SK-N-SH (cell line): Measurements from ENCODE around the gene ZC3H10. TPM values are rescaled to one million over a fixed set of nuclear protein-coding genes. Genes with fewer than 3 reads are reported as not detected.

Source experiments
- CTCF ChIA-PET: fragments of 300-600, 350-600 bp; formaldehyde crosslinking; extraction: SDS; loops from one replicate; lab custom pipeline; 2021; lab: Yijun Ruan, JAX
- POLR2A ChIA-PET: fragments of 350-600 bp; sonication (Branson Sonifier 250); formaldehyde crosslinking; extraction: SDS; loops from one replicate; lab custom pipeline; 2020; ENCODE audit warnings: antibody characterized with exemption, inconsistent platforms; lab: Yijun Ruan, JAX
- DNase-seq: peaks from one replicate; pipeline ENCODE4 v3.0.0; 2012
- H2AFZ ChIP-seq: fragments of 200-600 bp; sonication (generic); 2 replicates; pipeline ENCODE4 v1.8.1; 2016; ENCODE audit warnings: antibody characterized with exemption, mild to moderate bottlenecking, low read depth
- H3F3A ChIP-seq: fragments of 200-600 bp; sonication (generic); replicated peaks from 2 replicates; pipeline ENCODE3; 2016; ENCODE audit warnings: antibody characterized with exemption, mild to moderate bottlenecking; ENCODE audit not compliant: insufficient read depth
- H3K27ac ChIP-seq, 2 experiments: fragments of 200-500 bp in 1 of 2; fragments of 200-600 bp in 1 of 2; sonication (Bioruptor generic) in 1 of 2; sonication (generic), shearing (Covaris generic) in 1 of 2; 2 replicates each; pipeline versions ENCODE4 v1.5.1 to v1.6.1; 2014 to 2016; ENCODE audit warnings: low read depth in 2 of 2, inconsistent platforms in 1 of 2, low read length in 1 of 2, mild to moderate bottlenecking in 1 of 2, mixed read lengths in 1 of 2
- H3K27me3 ChIP-seq: fragments of 200-600 bp; sonication (generic), shearing (Covaris generic); 2 replicates; pipeline ENCODE4 v1.6.1; 2016; ENCODE audit warnings: mixed run types; ENCODE audit not compliant: insufficient read depth
- H3K36me3 ChIP-seq, 2 experiments: fragments of 200-500 bp in 1 of 2; fragments of 200-600 bp in 1 of 2; sonication (Bioruptor generic) in 1 of 2; sonication (generic) in 1 of 2; replicated peaks in 1 of 2; 2 replicates each; pipeline versions ENCODE3 to v1.5.1; 2014 to 2016; ENCODE audit warnings: low read length in 1 of 2, mild to moderate bottlenecking in 1 of 2; ENCODE audit not compliant: insufficient read depth in 2 of 2, control insufficient read depth in 1 of 2
- H3K4me1 ChIP-seq, 2 experiments: fragments of 200-500 bp in 1 of 2; fragments of 200-600 bp in 1 of 2; sonication (Bioruptor generic) in 1 of 2; sonication (generic), shearing (Covaris generic) in 1 of 2; 2 replicates each; pipeline versions ENCODE4 v1.5.1 to v1.6.1; 2014 to 2016; ENCODE audit warnings: low read depth in 1 of 2, low read length in 1 of 2, mixed run types in 1 of 2; ENCODE audit not compliant: insufficient read depth in 2 of 2, control insufficient read depth in 1 of 2
- H3K4me2 ChIP-seq: fragments of 200-600 bp; sonication (generic), shearing (Covaris generic); 2 replicates; pipeline ENCODE4 v1.6.1; 2017; ENCODE audit warnings: mixed run types
- H3K4me3 ChIP-seq, 2 experiments: fragments of 200-500 bp in 1 of 2; fragments of 200-600 bp in 1 of 2; sonication (Bioruptor generic) in 1 of 2; sonication (generic), shearing (Covaris generic) in 1 of 2; 2 replicates each; pipeline versions ENCODE4 v1.5.1 to v1.8.1; 2014 to 2016; ENCODE audit warnings: low read depth in 2 of 2, inconsistent platforms in 1 of 2, low read length in 1 of 2, mild to moderate bottlenecking in 1 of 2, mixed read lengths in 1 of 2, moderate library complexity in 1 of 2
- H3K79me2 ChIP-seq: fragments of 200-600 bp; sonication (generic); 2 replicates; pipeline ENCODE4 v1.8.1; 2017; ENCODE audit warnings: mild to moderate bottlenecking; ENCODE audit not compliant: insufficient read depth
- H3K9ac ChIP-seq: fragments of 200-600 bp; sonication (generic); 2 replicates; pipeline ENCODE4 v1.6.1; 2017; ENCODE audit warnings: mixed run types
- H3K9me2 ChIP-seq: fragments of 200-600 bp; sonication (generic); 2 replicates; pipeline ENCODE4 v1.6.1; 2017; ENCODE audit warnings: mixed run types
- H3K9me3 ChIP-seq: fragments of 200-600 bp; sonication (generic); 2 replicates; pipeline ENCODE4 v1.6.1; 2017; ENCODE audit warnings: mixed run types, mild to moderate bottlenecking, moderate library complexity
- H4K20me1 ChIP-seq: fragments of 200-600 bp; sonication (generic); 2 replicates; pipeline ENCODE4 v1.6.1; 2017; ENCODE audit warnings: mild to moderate bottlenecking, mixed run types; ENCODE audit not compliant: insufficient read depth
- CHD2 ChIP-seq: fragments of 150-350 bp; IDR thresholded peaks from 2 replicates; pipeline ENCODE4 v1.6.1; 2018; ENCODE audit warnings: low read length; ENCODE audit not compliant: partially characterized antibody
- ELF1 ChIP-seq: IDR thresholded peaks from 2 replicates; pipeline ENCODE4 v1.4.0; 2012
- EZH2phosphoT487 ChIP-seq: fragments of 200-600 bp; sonication (generic); IDR thresholded peaks from 2 replicates; pipeline ENCODE4 v1.6.1; 2017; ENCODE audit warnings: low read depth, mixed run types, mild to moderate bottlenecking, antibody characterized with exemption, moderate library complexity, borderline replicate concordance
- FOSL2 ChIP-seq: IDR thresholded peaks from 2 replicates; pipeline ENCODE4 v1.4.0; 2012; ENCODE audit warnings: low read depth, mild to moderate bottlenecking, moderate library complexity, borderline replicate concordance
- FOXJ3 ChIP-seq: sonication (generic); formaldehyde crosslinking; IDR thresholded peaks from 2 replicates; pipeline ENCODE4 v1.5.1; 2020; ENCODE audit warnings: mild to moderate bottlenecking, missing genetic modification reagents
- FOXM1 ChIP-seq: IDR thresholded peaks from 2 replicates; pipeline ENCODE4 v1.4.0; 2012; ENCODE audit warnings: low read depth, mild to moderate bottlenecking
- GABPA ChIP-seq: IDR thresholded peaks from 2 replicates; pipeline ENCODE4 v1.4.0; 2012; ENCODE audit warnings: low read depth, mild to moderate bottlenecking
- MEF2A ChIP-seq: IDR thresholded peaks from 2 replicates; pipeline ENCODE4 v1.4.0; 2012; ENCODE audit warnings: low read depth, borderline replicate concordance
- MXI1 ChIP-seq: IDR thresholded peaks from 2 replicates; pipeline ENCODE4 v1.6.1; 2012; ENCODE audit warnings: mild to moderate bottlenecking, low read depth, low read length, improper control_type of control experiment
- RAD21 ChIP-seq: IDR thresholded peaks from 2 replicates; pipeline ENCODE4 v1.6.1; 2012; ENCODE audit warnings: mild to moderate bottlenecking, low read length
- RFX5 ChIP-seq: IDR thresholded peaks from 2 replicates; pipeline ENCODE4 v1.6.1; 2012; ENCODE audit warnings: mild to moderate bottlenecking, improper control_type of control experiment, low read length
- RXRA ChIP-seq: IDR thresholded peaks from 2 replicates; pipeline ENCODE4 v1.4.0; 2012; ENCODE audit warnings: low read depth, mild to moderate bottlenecking, borderline replicate concordance
- SMC3 ChIP-seq: IDR thresholded peaks from 2 replicates; pipeline ENCODE4 v1.6.1; 2012; ENCODE audit warnings: low read depth, low read length, improper control_type of control experiment
- TAF1 ChIP-seq: IDR thresholded peaks from 2 replicates; pipeline ENCODE4 v1.6.1; 2012; ENCODE audit warnings: low read depth, mild to moderate bottlenecking, low read length, moderate library complexity, borderline replicate concordance
- TCF12 ChIP-seq: IDR thresholded peaks from 2 replicates; pipeline ENCODE4 v1.4.0; 2012
- TEAD4 ChIP-seq: IDR thresholded peaks from 2 replicates; pipeline ENCODE4 v1.4.0; 2012; ENCODE audit warnings: mild to moderate bottlenecking, borderline replicate concordance; ENCODE audit not compliant: insufficient read depth
- WGBS: methylation state at CpG from one replicate; pipeline ENCODE4 v1.1.6; 2017; ENCODE audit warnings: low lambda C conversion rate; 5-methylcytosine and 5-hydroxymethylcytosine counted together
- polyA plus RNA-seq, 3 experiments: library from polyadenylated mRNA; depleted of rRNA; stranded (reverse); fragments of >200 nt; gene quantifications; 2 replicates each; pipeline ENCODE4 v1.2.3, GENCODE V29; 2012
- TF ChIP-seq, protein P1 (sequence below): IDR thresholded peaks from 2 replicates; pipeline ENCODE4 v1.4.0; 2012; ENCODE audit warnings: low read depth
- TF ChIP-seq, protein P2 (sequence below): IDR thresholded peaks from 2 replicates; pipeline ENCODE4; 2012
- TF ChIP-seq, protein P3 (sequence below): fragments of 150-350 bp; IDR thresholded peaks from 2 replicates; pipeline ENCODE4 v1.6.1; 2016; ENCODE audit warnings: mild to moderate bottlenecking, low read depth, low read length
- TF ChIP-seq, protein P4 (sequence below): IDR thresholded peaks from 2 replicates; pipeline ENCODE4 v1.6.1; 2012; ENCODE audit warnings: mild to moderate bottlenecking, low read depth, low read length, moderate library complexity
- TF ChIP-seq, protein P5 (sequence below): IDR thresholded peaks from 2 replicates; pipeline ENCODE4 v1.4.0; 2012; ENCODE audit warnings: low read depth, borderline replicate concordance

ZC3H10 gene, protein sequence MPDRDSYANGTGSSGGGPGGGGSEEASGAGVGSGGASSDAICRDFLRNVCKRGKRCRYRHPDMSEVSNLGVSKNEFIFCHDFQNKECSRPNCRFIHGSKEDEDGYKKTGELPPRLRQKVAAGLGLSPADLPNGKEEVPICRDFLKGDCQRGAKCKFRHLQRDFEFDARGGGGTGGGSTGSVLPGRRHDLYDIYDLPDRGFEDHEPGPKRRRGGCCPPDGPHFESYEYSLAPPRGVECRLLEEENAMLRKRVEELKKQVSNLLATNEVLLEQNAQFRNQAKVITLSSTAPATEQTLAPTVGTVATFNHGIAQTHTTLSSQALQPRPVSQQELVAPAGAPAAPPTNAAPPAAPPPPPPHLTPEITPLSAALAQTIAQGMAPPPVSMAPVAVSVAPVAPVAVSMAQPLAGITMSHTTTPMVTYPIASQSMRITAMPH
- polyA plus RNA-seq (2012; rRNA removed), result 1.9 and 2.0 TPM in 2 replicates
- 1.1 and 1.3 TPM in 2 replicates for polyA plus RNA-seq (2012; cell fraction: cytosol; rRNA removed)
- polyA plus RNA-seq (2012; cell fraction: nucleus; rRNA removed), result 4.3 and 4.4 TPM in 2 replicates

DNA sequence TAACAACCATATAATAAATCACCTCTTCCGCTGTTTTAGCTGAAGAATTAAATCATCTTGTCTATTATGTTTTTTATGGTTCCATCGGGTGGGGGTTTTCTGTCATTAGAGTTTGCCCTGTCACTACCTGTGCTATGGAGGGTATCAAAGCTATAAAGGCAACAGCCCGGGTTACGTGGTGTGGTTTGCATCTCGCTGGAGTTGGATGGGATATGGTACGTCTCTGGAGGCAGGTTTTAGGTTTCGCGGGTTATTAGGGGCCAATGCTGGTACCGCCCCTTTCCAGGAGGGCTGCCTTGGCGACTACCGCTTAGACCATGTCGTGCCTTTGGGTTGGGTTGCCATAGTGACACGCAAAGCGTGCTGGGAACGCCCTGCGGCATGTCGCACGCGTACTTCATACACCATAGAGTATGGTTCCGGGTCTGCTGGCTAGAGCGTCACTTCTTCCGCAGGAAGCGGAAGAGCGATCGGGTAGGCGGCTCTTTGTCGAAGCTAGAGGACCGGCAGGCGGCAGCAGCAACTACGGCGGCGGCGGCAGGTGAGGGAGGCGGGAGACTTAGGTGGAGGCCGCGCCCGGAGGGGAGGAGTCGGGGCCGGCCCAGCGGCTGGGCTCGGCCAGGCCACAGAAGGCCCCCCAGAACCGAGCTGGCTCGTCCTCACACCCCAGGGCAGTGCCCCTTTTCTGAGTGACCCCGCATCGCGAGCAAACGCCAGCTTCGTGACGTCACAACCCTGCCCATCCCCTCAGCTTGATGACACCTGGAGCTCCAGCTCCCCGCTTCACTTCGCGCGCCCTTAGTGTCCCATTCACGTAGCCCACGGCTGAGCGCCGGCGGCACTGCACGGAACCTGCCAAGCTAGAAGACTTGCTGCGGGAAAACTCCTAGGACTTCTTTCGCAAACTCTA lies at the start of gene ZC3H10:
TSS of gene ZC3H10 (plus strand) at position 489 of the 910 bp plus-strand sequence. CDS start 2,297 bp downstream, outside the sequence.
- CTCF ChIA-PET, result interaction anchor here (0.6 to 16.0 kb wide), 28 partner anchors 9 to 512 kb away, joined by 3 to 272 read pairs (median 4); partner anchors contain the start of genes ANKRD52, ERBB3, ESYT1 and MYL6
- H4K20me1 ChIP-seq, result peaks cover 3% of the 10 kb centered on the region; the same call in 1 of the 2 replicates
- POLR2A ChIA-PET, result interaction anchor here (0.6 to 2.5 kb wide), 19 partner anchors 9 to 379 kb away, joined by 3 to 44 read pairs (median 3); partner anchors contain the start of genes DNAJC14, ERBB3, ESYT1 and MYL6
- peak; percentile 89 for DNase-seq
- WGBS, result 2% methylated on average over 17 of the region's 61 CpGs
- peak within 1 kb of the TSS; percentile 93 for H3K4me2 ChIP-seq
- H3F3A ChIP-seq, result peaks cover 35% of the 10 kb centered on the region
- peak within 1 kb of the TSS; percentile 93 to 95 for H3K27ac ChIP-seq
- peak within 1 kb of the TSS; percentile 89 to 94 for H3K4me3 ChIP-seq
- peaks cover 46% of the 10 kb centered on the region for H3K79me2 ChIP-seq
- H3K9me3 ChIP-seq, result no peaks in the 10 kb centered on the region
- peaks cover 17 to 36% of the 10 kb centered on the region in 2 experiments for H3K36me3 ChIP-seq
- peak within 1 kb of the TSS; percentile 97 for H3K9ac ChIP-seq
- H3K27me3 ChIP-seq, result no peaks in the 10 kb centered on the region
- peaks cover 18 to 20% of the 10 kb centered on the region in 2 experiments; a peak in 3 of 4 replicates for H3K4me1 ChIP-seq
- no peaks in the 10 kb centered on the region for H3K9me2 ChIP-seq
- peak within 1 kb of the TSS; percentile 23; the same call in 1 of the 2 replicates for H2AFZ ChIP-seq
- peak; percentile 98 for TF ChIP-seq ELF1
- peak; percentile 65 for TF ChIP-seq TCF12
- no peak; the same call in 1 of the 2 replicates for TF ChIP-seq RXRA
- TF ChIP-seq, protein P1, sequence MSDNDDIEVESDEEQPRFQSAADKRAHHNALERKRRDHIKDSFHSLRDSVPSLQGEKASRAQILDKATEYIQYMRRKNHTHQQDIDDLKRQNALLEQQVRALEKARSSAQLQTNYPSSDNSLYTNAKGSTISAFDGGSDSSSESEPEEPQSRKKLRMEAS, result peak; percentile 96
- TF ChIP-seq FOXM1, result no peak
- TF ChIP-seq, protein P2, sequence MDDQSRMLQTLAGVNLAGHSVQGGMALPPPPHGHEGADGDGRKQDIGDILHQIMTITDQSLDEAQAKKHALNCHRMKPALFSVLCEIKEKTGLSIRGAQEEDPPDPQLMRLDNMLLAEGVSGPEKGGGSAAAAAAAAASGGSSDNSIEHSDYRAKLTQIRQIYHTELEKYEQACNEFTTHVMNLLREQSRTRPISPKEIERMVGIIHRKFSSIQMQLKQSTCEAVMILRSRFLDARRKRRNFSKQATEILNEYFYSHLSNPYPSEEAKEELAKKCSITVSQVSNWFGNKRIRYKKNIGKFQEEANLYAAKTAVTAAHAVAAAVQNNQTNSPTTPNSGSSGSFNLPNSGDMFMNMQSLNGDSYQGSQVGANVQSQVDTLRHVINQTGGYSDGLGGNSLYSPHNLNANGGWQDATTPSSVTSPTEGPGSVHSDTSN, result peak; percentile 95
- no peak for TF ChIP-seq FOSL2
- TF ChIP-seq TAF1, result peak; percentile 83
- TF ChIP-seq, protein P3, sequence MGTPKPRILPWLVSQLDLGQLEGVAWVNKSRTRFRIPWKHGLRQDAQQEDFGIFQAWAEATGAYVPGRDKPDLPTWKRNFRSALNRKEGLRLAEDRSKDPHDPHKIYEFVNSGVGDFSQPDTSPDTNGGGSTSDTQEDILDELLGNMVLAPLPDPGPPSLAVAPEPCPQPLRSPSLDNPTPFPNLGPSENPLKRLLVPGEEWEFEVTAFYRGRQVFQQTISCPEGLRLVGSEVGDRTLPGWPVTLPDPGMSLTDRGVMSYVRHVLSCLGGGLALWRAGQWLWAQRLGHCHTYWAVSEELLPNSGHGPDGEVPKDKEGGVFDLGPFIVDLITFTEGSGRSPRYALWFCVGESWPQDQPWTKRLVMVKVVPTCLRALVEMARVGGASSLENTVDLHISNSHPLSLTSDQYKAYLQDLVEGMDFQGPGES, result no peak
- no peak for TF ChIP-seq TEAD4
- peak; percentile 98 for TF ChIP-seq MXI1
- no peak for TF ChIP-seq EZH2phosphoT487
- TF ChIP-seq RFX5, result peak; percentile 66; the same call in 1 of the 2 replicates
- TF ChIP-seq RAD21, result no peak
- peak; percentile 68; the same call in 1 of the 2 replicates for TF ChIP-seq FOXJ3 (CRISPR knock-in tag)
- TF ChIP-seq, protein P4, sequence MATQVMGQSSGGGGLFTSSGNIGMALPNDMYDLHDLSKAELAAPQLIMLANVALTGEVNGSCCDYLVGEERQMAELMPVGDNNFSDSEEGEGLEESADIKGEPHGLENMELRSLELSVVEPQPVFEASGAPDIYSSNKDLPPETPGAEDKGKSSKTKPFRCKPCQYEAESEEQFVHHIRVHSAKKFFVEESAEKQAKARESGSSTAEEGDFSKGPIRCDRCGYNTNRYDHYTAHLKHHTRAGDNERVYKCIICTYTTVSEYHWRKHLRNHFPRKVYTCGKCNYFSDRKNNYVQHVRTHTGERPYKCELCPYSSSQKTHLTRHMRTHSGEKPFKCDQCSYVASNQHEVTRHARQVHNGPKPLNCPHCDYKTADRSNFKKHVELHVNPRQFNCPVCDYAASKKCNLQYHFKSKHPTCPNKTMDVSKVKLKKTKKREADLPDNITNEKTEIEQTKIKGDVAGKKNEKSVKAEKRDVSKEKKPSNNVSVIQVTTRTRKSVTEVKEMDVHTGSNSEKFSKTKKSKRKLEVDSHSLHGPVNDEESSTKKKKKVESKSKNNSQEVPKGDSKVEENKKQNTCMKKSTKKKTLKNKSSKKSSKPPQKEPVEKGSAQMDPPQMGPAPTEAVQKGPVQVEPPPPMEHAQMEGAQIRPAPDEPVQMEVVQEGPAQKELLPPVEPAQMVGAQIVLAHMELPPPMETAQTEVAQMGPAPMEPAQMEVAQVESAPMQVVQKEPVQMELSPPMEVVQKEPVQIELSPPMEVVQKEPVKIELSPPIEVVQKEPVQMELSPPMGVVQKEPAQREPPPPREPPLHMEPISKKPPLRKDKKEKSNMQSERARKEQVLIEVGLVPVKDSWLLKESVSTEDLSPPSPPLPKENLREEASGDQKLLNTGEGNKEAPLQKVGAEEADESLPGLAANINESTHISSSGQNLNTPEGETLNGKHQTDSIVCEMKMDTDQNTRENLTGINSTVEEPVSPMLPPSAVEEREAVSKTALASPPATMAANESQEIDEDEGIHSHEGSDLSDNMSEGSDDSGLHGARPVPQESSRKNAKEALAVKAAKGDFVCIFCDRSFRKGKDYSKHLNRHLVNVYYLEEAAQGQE, result 0 out of 2 replicates have a peak, but pooled peaks have one; percentile 6
- TF ChIP-seq MEF2A, result no peak; the same call in 1 of the 2 replicates
- no peak for TF ChIP-seq SMC3
- TF ChIP-seq CHD2, result peak; percentile 97
- TF ChIP-seq GABPA, result peak; percentile 99
- TF ChIP-seq, protein P5, sequence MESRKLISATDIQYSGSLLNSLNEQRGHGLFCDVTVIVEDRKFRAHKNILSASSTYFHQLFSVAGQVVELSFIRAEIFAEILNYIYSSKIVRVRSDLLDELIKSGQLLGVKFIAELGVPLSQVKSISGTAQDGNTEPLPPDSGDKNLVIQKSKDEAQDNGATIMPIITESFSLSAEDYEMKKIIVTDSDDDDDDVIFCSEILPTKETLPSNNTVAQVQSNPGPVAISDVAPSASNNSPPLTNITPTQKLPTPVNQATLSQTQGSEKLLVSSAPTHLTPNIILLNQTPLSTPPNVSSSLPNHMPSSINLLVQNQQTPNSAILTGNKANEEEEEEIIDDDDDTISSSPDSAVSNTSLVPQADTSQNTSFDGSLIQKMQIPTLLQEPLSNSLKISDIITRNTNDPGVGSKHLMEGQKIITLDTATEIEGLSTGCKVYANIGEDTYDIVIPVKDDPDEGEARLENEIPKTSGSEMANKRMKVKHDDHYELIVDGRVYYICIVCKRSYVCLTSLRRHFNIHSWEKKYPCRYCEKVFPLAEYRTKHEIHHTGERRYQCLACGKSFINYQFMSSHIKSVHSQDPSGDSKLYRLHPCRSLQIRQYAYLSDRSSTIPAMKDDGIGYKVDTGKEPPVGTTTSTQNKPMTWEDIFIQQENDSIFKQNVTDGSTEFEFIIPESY, result peak; percentile 94
